KOPT-K1 (cell line): ENCODE results near the gene MBD5.
A peak's percentile ranks its signal among the peaks of the same experiment; 100 is the strongest.

ENCODE experiments used
- H3K27ac ChIP-seq: fragments of 200-600 bp; sonication (generic); 2 replicates; pipeline ENCODE4 v1.5.1; 2016; ENCODE audit warnings: antibody characterized with exemption, mild to moderate bottlenecking, low read depth, low read length; ENCODE audit not compliant: poor library complexity, severe bottlenecking
- H3K36me3 ChIP-seq: fragments of 200-600 bp; sonication (generic); 2 replicates; pipeline ENCODE4 v1.5.1; 2017; ENCODE audit warnings: antibody characterized with exemption, mild to moderate bottlenecking, low read length, moderate library complexity; ENCODE audit not compliant: insufficient read depth
- H3K9me3 ChIP-seq: fragments of 200-600 bp; sonication (generic); 2 replicates; pipeline ENCODE4 v1.5.1; 2017; ENCODE audit warnings: antibody characterized with exemption, low read length, mild to moderate bottlenecking; ENCODE audit not compliant: insufficient read depth, poor library complexity, severe bottlenecking

Gene MBD5

GRCh38 chr2:148525130-148525529 is 504.2 kb downstream of the MBD5 start:
- Histone ChIP-seq H3K27ac (peak overlapping the region; percentile 33), H3K9me3 (no peaks in the 10 kb centered on the region), H3K36me3 (no peaks in the 10 kb centered on the region)

- no peaks in the 10 kb centered on the region for H3K36me3 ChIP-seq
- peak overlapping the region; percentile 88 for H3K27ac ChIP-seq
- no peaks in the 10 kb centered on the region for H3K9me3 ChIP-seq
Measured at GRCh38 chr2:148526509-148527346, 505.8 kb downstream of the MBD5 start.

GRCh38 chr2:148527488-148528340 is 506.8 kb downstream of the MBD5 start:
- Histone ChIP-seq H3K9me3 (no peaks in the 10 kb centered on the region), H3K27ac (peak overlapping the region; percentile 88), H3K36me3 (no peaks in the 10 kb centered on the region)

GRCh38 chr2:148528356-148529064 is 507.6 kb downstream of the MBD5 start:
- Histone ChIP-seq H3K9me3 (no peaks in the 10 kb centered on the region), H3K27ac (peak overlapping the region; percentile 88), H3K36me3 (no peaks in the 10 kb centered on the region)

GRCh38 chr2:148529745-148530144 is 508.9 kb downstream of the MBD5 start:
- Histone ChIP-seq H3K27ac (no peak overlapping the region), H3K9me3 (no peaks in the 10 kb centered on the region), H3K36me3 (no peaks in the 10 kb centered on the region)

GRCh38 chr2:148530350-148530749 is 509.5 kb downstream of the MBD5 start:
- Histone ChIP-seq H3K36me3 (no peaks in the 10 kb centered on the region), H3K27ac (no peak overlapping the region), H3K9me3 (no peaks in the 10 kb centered on the region)

GRCh38 chr2:148531235-148531634 is 510.3 kb downstream of the MBD5 start:
- Histone ChIP-seq H3K27ac (no peak overlapping the region), H3K9me3 (no peaks in the 10 kb centered on the region), H3K36me3 (no peaks in the 10 kb centered on the region)

GRCh38 chr2:148531669-148532428 is 511.0 kb downstream of the MBD5 start:
- H3K9me3 ChIP-seq, result no peaks in the 10 kb centered on the region
- no peaks in the 10 kb centered on the region for H3K36me3 ChIP-seq
- H3K27ac ChIP-seq, result no peak overlapping the region

- H3K9me3 ChIP-seq, result no peaks in the 10 kb centered on the region
- H3K36me3 ChIP-seq, result no peaks in the 10 kb centered on the region
- H3K27ac ChIP-seq, result no peak overlapping the region
Measured at GRCh38 chr2:148533004-148533403, 512.1 kb downstream of the MBD5 start.

GRCh38 chr2:148533685-148534084 is 512.8 kb downstream of the MBD5 start:
- Histone ChIP-seq H3K36me3 (no peaks in the 10 kb centered on the region), H3K9me3 (no peaks in the 10 kb centered on the region), H3K27ac (no peak overlapping the region)

GRCh38 chr2:148534416-148535204 is 513.7 kb downstream of the MBD5 start:
- no peaks in the 10 kb centered on the region for H3K36me3 ChIP-seq
- no peak overlapping the region for H3K27ac ChIP-seq
- H3K9me3 ChIP-seq, result no peaks in the 10 kb centered on the region

- H3K27ac ChIP-seq, result no peak overlapping the region
- no peaks in the 10 kb centered on the region for H3K9me3 ChIP-seq
- no peaks in the 10 kb centered on the region for H3K36me3 ChIP-seq
Measured at GRCh38 chr2:148538375-148538774, 517.5 kb downstream of the MBD5 start.

- no peak overlapping the region for H3K27ac ChIP-seq
- no peaks in the 10 kb centered on the region for H3K9me3 ChIP-seq
- H3K36me3 ChIP-seq, result no peaks in the 10 kb centered on the region
Measured at GRCh38 chr2:148540022-148540421, 519.1 kb downstream of the MBD5 start.

- Histone ChIP-seq H3K9me3 (no peaks in the 10 kb centered on the region), H3K27ac (no peak overlapping the region)
Measured at GRCh38 chr2:148541792-148542191, 520.9 kb downstream of the MBD5 start.

More at GRCh38 chr2:148541792-148542191, 520.9 kb downstream of the MBD5 start:
- H3K36me3 ChIP-seq, result no peaks in the 10 kb centered on the region
